HG03571 (cell line): ENCODE data around the gene XK.

Experiments used
- ATAC-seq: cut with Tn5 transposase; IDR thresholded peaks from one replicate; pipeline ENCODE4 v1.9.1; 2021; ENCODE audit not compliant: unreplicated experiment

XK gene

DNA sequence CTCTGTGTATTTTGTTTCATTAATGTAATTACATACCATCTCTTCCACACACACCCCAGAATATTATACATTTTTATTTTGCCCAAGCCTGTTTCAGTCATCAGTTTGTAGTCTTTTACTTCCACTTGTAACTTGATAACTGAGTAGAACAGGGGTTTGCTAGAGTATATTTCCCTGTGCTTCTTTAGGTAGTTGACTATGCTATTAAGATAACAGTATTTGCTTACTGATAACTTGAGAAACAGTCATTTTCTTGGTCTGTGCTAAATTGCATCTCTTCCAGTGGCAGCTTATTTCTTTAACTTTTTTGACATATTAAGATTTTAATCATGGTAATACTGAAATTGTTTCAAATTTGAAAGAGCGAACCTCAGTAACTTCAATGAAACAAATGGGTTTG lies 7.0 kb upstream of the XK start:
- no peak for ATAC-seq

DNA sequence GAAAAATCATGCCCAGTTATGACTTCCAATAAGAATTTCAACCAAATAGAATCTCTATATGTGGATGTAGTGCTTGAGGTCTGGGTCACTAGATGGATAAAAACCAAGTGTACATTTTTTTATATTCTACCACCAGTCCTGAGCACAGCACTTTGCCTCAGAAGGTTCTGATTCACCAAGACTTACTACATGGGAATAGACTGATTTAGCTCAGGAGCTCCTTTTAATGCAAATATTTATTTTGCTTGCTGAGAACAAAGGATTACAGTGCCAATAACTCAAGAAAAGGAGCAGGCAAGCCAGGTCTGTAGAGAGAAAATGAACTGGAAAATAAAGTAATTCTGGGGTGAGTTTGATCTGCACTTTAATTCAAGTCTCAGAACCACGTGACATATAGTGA lies 6.4 kb upstream of the XK start:
- no peak for ATAC-seq

DNA sequence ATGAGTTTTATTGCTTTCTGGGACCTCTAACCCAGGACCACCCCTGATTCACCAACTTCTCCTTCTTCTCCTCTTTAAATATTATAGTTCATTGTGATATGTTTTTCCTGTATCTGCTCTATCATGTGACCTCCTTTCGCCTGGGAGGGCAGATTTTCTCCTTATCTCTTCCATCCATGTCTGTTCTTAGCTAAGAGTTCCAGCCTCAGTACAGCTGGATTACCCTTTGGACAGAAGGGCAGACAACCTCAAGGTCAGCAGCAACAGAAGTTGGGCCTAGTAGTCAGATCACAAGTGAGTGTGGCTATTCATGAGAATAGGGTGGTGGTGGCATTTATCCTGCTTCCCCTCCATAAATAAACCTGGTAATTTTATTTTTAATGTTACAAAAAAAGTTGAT lies 5.7 kb upstream of the XK start:
- no peak for ATAC-seq

DNA sequence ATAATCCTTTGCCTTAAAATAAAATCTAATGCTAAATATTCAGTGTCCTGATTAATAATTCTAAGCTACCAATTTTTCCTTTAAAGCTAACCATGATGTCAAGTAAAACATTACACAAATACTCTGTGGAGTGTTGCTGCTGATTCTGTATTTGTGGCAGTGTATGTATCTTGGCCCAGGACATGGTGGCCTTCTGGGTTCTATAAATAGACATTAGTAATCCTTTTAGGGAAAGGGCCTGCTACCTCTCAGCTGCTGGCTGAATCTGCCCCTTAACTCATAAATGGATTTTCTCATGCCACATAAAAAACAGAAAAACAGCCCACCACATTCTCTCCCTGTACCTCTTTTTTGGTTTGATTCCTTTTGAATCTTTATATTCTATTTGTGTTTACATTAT lies 1.2 kb upstream of the XK start:
- no peak for ATAC-seq

DNA sequence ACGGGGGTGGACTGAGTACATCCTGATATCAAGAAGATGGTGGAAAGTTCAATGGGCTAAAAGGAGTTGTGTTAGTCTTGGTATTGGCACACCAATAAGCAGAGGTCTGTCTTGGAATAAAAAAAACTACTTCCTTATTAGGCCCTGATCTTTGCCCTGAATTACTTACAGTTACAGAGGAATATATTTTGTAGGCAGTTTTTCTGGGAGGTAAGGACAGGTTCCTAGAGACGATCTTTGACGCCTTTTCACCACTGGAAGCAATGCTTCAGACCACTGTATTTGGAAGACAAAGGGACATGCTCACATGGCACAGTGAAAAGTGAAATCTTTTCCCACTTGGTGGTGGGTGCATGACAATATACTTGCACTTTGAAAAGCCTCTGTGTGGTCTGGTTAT lies 618 bp upstream of the XK start:
- no peak for ATAC-seq

DNA sequence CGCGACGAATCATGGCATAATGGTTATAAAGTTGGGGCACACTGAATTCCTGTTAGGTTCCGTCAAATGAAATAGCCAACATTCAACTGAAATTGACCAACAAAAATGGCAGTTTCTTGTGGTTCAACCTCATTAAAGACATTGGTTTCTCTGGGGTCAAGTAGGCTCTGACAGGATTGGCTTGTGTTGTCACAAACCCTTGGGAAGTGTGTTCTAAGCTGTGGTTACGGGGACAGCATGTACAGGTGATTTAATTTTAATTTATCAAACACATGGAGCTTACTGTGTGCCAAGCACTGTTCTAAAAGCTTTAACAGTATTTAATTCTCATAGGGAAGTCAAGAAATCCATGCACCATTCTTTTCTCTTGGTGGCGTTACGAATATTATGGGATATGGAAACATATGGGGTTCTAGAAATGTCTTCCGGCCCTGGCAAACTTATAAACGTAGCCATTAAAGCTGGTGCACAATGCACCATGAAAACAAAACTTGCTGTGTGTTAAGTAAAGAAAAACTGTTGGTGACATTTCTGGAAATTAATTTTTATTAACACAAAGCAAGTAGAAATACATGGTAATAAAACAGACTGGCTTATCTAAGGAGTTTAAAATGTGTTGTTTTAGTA lies 891 bp downstream of the XK start:
- no peak for ATAC-seq

DNA sequence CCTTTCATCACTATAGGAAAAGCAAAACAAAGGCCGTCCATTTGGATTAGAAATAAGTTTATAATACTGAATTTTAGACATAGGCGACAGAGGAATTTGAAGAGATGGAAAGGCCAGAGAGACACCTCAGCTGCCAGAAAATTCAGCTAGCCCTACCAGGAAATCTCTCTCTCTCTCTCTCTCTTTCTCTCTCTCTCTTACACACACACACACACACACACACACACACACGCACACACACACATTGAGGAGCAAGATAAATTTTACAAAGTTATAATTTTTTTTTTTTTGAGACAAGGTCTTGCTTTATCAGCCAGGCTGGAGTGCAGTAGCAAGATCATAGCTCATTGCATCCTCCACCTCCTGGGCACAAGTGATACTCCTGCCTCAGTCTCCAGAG lies 1.4 kb downstream of the XK start:
- no peak for ATAC-seq

DNA sequence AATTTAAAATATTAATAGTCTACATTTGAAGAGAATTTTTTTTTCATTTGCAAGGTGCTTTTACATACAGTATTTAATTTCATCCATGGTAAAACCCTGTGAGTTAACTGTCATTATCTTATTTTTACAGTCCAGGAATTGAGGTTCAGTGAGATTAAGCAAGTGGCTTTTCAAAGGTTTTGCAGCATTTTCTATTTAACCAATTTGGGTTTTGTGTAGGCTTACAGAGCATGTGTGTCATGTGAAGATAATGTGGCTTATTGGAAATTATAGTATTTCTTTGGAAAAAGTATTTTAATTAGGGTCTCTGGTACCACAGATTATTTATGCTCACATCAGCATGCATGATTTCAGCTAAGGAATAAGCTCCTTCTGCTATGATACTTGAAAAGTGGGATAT lies 4.5 kb downstream of the XK start:
- no peak for ATAC-seq

DNA sequence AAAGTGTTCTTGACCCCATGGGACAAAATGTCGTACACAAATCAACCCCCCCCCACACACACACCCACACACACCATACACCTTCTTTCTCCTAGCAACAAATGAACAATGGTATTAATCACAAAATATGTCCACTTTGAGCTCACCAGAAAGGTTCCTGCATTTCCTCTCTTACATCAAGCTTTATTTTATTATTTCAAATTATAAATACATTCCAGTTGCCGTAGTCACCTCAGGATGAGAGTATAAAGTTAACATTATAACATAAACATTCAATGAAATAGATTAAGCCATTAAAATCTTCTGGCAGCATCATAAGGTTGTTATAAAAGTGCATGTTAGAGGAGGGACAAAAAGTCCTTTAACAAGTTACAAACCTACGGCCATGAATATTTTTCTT lies 7.3 kb downstream of the XK start:
- ATAC-seq = no peak

DNA sequence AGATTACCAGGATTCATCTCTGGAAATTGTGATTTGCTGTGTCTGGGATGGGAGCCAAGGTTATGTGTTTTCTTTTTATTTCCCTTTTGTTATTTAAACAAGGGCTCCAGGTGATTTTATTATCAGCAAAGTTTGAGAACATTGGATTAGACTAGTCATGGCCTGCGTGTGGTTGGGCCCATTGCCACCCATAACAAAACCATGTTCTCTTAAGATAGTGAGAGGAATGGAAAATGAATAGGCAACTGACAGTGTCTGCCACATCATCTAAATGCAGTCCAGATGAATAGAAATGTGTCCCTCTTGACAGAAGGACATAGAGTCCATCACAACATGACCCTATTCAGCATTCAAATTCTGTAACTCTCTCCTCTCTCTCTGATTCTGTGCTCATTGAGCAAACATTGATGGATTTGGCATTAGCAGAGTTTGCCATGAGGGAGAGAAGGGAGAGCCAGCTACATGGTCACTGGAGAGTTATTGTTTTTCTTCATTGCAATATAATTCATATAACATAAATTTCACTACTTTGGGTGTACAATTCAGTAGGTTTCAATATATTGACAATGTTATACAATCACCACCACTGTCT lies 11.7 kb downstream of the XK start:
- no peak for ATAC-seq

DNA sequence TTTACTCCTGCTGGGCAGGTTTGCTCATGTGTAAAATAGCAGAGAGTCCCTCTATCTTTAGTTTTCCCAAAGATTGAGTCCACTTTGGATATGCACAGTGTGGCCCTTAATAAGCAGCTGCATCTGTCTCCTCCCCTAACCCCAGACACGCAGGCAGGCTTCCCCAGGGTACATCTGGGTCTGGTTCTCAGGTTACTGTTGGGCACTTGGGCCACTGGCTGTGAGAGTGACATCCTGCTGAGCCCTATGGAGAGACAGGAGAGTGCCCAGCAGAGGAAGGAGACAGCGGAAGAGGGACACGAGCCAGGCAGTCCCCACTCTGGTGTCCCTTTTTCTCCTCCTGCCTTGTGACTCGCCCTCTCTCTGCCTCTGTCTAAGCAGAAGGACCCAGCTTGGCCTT lies 16.0 kb downstream of the XK start:
- no peak for ATAC-seq

DNA sequence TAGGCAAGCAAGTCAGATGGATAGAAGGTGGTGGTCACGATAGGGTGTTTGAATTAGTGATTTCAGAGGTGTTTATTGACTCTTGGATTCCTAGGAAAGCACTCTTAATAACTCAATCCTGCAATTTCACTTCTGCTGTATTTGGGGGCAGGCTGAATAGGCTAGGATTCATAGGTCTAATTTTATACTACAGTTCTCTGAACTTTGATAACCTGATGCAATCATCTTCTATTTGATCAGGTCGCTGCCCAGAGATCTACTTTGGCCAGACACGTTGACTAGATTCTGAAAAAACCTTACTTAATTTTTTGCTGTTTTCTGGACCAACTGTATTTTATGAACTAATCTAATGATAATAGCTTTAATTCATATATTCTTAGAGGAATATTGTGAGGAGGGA lies 26.4 kb downstream of the XK start:
- ATAC-seq = no peak

DNA sequence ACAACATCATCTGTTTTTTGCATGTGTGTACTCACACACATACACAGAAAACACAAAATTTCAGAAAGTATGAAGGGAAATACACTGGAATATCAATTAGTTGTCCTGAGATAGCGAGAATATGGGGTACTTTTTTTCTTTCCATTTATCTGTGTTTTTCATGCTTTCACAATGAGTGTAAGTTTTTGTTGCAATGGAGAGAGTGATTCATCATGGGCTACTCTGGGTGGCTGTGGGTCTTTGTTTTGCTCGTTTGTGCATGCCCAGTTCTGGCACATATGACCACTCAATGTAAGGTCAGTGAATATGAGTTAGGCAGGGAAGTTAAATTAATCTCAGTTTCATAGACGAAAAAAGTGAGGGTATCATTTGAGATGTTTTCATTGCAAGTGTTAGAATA lies 26.9 kb downstream of the XK start:
- ATAC-seq = no peak

DNA sequence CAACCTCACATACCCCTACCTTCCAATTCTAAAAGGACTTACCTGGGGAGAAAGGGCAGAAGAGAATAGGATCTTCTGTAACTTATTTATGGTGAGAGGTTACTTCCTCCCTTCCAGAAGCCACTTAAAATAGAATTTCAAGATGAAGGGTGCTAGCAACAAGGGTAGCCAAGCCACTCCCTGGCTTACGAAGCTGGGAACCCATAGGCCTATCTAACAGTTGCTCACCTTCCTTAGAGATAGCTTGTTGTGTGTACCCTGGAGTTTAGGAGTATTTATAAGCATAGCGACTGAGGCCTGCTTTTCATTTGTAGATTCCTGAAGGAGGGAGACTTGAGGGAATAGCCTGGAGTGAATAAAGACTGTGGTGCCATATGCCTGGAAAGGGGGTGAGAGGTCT lies 28.9 kb downstream of the XK start:
- ATAC-seq = no peak

DNA sequence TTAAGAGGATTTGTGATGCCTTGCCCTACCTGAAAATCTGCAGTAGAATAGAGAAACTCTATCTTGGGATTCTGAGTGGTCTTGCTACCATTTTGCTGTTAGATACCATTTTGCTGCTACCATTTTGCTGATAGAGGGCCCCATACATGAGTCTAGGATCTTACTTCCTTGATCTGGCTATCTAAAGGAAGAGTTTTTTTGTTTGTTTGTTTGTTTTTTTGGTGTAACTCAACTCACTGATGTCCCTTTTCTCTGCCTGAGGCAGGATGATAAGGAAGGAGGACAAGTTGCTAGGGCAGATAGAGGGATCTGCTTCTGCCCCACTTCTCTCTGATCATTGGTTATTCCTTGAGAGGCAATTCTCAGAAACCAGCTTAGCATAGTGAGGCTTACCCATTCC lies 31.0 kb downstream of the XK start:
- no peak for ATAC-seq

DNA sequence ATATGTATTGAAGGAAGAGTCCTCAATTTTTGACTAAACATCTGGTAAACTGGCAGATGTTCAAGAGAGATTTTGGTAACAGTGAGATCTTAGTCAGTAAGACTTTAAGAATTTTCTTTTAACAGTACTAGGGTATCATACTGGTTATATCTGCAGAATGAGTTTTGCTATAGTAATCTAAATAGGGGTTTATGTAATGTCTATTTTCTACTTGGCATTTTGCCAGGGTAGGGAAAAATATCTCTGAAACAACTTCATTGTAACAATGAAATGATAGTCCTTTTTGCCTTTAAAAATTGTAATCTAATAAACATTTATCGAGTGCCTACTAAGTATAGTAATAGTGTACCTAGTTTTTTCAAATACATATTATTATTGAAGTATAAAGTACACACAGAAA lies 32.1 kb downstream of the XK start:
- no peak for ATAC-seq

DNA sequence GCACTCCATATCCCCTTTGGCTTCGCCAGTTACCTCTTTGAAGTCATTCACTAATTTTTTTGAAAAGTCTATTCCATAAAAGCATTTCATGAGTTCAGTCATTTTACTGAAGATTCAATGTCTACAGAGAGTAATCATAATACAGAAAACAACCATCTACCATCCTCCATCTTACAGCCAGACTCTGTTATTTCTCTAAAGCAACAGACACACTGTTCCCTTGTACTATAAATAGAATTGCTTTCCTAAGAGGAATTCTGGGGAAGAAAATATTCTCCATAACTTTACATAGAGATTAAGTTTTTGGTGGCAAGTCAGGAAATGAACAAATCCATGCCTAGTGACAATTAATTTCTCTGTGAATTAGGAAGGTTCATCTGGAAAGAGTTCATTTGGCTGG lies 37.0 kb downstream of the XK start:
- ATAC-seq = no peak

DNA sequence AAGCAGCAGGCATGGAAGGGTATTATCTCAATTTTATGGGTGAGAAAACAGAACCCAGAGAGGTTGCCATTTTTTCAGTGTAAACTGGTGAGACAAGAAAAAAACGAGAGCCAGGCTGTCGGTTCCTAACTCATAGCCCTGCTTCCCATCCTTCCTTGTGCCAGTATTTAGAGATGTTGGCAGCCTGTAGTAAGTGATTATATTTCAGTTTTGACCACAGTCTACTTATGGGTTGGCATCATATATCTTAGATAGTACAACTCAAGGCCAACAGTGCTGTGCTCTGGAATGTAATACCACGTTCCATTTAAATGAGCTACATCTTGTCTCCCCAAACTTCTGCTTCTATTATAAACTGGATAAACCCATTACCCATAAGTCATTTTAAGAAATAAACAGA lies 40.8 kb downstream of the XK start:
- no peak for ATAC-seq

DNA sequence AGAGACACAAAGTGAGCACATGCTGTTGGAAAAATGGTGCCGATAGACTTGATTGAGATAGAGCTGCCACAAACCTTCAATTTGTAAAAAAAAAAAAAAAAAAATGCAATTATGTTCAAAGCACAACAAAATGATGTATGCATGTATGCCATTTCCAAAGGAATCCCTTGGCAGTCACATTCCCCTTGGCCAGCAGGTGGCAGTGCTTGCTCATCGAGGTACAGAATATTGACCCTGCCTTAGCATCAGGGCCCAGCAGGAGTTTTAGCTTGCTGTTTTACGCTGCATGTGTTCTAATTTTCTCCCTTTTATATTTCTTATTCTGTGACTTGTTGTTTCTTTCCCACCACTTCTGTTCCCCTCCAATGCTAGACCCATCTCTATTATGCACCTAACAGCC lies 59.8 kb downstream of the XK start:
- peak; percentile 76 for ATAC-seq

DNA sequence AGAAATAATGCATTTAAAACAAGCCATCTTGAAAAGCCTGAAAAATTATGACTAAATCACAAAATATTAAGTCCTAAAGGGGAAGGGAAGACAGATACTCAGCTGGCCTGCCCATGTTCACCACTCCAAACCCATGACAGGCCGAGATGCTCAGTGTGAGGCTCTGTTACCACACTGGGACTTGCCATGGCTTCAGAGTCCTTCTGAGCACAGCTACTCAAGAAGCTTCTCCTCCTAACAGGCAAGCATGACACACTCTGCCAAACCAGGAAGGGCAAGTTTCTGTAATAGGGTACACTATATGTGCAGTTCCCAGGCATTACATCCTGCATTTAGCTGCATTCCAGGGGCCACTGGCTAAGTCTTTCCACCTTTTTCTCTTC lies 60.2 kb downstream of the XK start:
- ATAC-seq = peak; percentile 29

DNA sequence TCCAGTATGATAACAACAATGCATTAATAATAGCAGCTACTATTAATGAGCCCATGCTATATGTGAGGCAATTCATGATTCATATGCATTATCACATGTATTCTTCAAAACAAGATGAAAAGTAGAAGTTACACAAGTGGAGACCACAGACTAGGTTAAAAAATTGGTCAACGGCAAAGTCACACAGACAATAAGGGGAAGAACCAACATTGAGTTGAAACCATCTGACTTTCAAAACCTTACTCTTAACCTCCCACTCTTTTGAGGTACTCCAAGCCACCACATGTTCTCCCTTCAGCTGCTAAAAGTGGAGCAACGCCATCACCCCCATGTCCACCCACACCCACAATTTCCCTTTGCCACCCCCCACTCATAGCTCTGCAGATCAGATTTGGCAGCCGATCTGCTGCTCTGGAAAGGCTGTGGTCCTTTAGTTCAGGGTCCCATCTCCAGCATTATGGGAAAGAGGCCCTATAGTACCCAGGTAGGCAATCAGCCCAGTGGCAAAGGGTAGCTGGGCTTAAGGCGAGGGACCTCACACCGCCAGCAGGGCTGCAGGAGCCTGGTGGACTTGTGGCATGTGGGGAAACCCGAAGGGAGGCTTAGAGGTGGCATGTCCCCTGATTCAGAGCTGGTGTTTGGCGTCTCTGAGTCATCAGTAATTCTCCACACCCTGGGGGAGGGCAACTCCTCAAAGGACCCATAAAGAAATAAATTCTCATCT lies 60.8 kb downstream of the XK start:
- ATAC-seq = peak; percentile 87

DNA sequence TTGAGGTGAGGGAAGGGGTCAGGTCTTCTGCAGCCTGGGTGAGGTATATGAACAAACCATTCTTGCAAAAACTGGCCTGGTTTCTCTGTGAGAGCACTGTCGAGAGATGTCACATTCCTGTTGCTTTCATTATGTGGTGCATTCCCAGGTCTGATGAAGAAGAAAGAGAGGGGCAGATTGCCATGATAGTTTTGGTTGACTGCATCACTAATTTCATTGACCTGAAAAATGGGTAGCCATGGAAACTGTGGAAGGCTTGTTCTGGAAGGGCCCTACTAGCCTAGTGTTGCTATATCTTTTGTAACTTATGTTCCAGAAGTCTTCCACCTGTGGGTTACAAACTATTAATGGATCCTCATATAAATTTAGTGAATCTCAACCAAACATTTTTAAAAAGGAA lies 61.4 kb downstream of the XK start:
- ATAC-seq = no peak

DNA sequence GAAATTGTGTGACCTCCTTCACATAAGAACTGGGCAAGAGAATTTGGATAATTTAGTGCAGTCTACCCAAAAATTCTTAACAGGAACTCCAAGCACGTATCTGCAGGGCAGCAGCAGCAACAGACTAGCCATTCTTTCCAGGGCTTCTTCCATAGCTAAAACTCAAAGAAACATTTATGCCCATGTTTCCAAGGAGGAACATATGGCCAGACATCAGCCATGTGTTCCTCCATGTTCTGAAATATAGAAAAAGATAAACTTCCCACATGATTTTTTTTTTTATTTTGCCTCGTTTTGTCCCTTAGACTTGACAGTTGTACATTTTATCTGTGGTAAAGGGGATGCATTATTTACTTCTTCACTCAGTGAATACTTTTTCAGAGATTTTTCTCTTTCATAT lies 66.7 kb downstream of the XK start:
- ATAC-seq = no peak
